Islet of Langerhans (tissue), 1 donor: ENCODE measurements around the gene NFYB.
"Not testable (repeated sequence)": the region's sequence is repeated elsewhere in the genome, so short reads cannot be mapped to it uniquely, and the experiment has no call there.

Source experiments
- FAIRE-seq: peaks from one replicate; lab custom pipeline; 2011; peaks lifted over from hg19 to GRCh38; lab: Jason Lieb, UNC

NFYB gene

GRCh38 chr12:104137902-104138796, at the start of gene NFYB:
TSS of gene NFYB (minus strand) at chr12:104138210. CDS start at chr12:104135453, 2,757 bp downstream.
- FAIRE-seq = no peak

DNA sequence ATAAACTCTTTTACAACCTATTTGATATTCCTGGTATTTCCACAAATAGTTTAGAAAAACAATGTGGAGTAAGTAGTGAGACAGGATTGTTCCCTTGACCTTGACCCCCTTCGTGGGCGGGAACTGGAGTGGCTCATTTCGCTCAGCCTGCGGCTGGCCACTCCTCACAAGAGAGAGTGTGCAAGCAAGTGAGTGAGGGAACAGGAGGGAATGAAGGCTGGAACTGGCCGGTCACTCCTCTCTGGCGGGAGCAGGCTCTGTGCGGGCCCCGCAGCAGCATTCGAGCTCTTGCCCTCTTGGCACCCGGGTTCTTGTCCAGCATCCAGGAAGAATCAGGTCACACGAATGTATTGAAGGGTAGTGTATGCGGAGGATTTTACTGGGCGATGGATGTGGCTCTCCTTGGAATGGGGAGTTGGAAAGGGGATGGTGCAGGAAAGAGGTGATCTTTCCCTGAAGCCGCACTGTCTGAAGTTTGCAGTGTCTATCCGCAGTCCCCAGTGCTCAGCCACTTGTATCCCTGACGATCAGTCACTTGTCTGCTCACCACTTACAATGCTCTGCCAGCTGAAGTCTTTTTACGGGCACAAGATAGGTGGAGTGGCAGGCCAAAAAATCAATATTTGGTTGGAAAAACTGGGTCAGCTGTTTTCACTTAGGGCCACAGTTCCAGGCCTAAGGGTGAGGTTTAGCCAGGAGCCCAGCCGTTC, 49.6 kb upstream of the NFYB start:
- no peak for FAIRE-seq

DNA sequence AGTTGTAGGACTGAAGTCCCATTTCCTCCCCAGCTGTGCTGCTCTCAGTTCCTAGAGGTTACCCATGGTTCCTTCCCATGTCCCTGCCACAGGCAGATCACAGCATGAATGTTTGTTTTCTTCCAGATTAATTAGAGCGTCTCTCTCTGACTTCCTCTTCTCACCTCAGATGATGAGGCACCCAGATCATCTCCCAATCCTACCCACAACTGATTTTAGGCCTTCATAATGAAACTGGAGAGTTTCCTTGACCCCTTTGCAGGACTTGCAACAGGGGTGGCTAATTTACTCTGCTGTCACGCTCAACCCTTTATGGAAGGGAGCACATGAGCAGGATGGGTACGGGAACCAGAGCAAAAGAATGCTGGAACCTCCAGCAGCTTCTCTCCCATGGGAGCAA, 45.4 kb upstream of the NFYB start:
- no peak for FAIRE-seq

DNA sequence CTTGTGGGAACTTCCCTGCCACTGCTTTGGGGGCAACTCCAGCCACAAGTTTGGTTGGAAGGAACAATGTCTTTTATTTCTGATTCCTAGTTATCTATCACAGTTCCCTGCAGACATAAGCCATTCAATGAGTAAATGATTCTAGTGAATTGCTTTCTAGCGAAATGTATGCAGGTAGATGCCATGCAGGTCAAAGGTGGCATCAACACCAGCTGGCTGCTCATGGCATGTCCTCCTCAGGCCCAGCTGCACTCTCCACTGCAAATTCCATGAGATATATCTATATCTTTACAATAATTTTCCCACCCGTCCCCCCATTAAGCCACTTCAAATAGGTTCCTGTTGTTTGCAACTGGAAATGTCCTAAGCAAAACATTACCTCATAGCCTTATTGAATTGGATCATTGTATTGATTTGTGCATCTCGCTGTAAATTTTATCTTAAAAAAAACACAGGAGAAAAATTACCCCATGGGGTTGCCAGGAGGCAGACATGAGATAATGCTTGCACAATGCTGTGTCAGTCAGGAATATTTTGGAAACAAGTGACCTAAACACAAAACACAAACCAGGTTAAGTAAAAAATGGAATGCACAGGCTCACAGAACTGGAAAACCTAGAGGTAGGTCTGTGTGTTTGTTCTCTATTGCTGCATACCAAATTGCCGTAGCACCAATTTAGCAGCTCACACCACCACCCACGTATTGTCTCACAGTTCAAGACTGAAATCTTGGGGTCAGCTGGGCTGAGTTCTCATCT, 44.8 kb upstream of the NFYB start:
- FAIRE-seq = no peak

- no peak for FAIRE-seq
Observed at GRCh38 chr12:104182144-104182543, 44.1 kb upstream of the NFYB start.

DNA sequence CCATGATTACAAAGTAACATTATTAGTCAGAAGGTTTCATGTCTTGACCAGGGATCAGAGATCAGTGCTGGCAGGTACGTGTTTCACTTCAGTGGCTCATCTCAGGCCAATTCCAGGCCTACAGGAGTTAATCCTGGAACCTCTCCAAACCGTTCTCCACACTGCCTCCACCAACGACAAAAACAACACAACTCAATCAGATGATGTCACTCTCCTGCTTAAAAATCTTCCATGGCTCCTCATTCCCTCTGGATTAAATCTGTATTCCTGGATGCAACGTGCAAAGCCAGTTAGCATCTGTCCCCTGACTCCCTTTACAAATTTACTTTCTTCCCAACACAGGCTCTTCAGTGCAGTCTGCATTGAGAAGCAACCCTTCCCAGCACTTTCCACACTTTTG, 43.3 kb upstream of the NFYB start:
- no peak for FAIRE-seq

DNA sequence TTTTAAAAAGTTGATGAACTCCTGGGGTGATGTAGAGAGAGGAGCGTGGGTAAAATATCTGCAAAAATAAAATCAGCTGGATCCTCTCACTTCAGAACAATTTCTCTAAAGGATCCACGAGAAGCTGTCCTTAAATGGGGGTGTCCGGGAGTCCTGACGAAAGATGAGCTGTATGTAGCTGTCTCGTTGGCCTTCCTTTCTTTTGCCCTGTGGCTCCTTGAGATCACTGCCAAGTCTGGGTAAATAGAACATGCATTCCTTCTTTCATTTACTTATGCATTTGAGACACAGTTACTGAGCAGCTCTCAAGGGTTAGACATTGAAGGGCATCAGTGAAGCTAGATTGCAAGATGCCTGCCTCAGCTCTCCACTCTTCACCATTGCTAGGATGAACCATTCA, 42.4 kb upstream of the NFYB start:
- no peak for FAIRE-seq

DNA sequence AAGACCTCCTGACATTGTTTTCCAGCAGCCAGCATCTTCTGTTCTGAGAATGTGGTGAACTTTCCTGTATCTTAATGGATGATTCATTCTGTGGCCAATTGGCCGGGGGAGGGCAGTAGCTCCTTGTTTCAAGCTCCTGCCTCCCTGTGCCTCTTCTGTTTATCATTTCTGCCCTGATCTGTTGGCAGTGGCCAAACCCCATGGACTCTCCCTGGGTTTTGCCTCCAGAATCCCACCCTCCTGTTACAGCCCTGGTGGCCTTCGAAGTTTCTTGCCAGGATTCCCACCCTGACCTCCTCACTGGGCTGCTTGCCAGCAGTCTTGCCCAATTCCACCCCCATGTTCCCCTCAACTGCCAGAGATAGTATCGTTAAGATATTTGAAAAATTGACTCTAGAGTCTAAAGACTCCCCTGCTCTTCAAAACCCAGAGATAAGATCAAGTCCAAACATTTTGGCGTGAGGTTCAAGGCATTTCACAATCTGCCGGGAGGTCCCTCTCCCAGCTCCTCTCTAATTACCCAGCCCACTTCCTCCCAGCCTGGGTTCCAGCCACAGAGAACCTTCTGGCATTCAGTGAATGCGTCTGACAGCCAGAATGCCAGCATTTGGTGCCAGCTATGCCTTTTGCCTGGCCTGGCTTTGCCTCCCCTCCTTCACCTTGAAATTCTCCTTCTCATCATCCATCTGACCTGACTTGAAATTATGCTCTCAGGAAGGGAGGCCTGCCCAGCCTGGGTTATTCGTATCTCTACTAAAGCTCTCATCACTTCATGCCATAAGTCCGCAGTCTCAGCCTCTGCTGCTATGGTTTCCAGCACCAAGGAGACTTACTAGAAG, 39.9 kb upstream of the NFYB start:
- FAIRE-seq = no peak

- no peak for FAIRE-seq
Observed at GRCh38 chr12:104177336-104177662, 39.3 kb upstream of the NFYB start.

DNA sequence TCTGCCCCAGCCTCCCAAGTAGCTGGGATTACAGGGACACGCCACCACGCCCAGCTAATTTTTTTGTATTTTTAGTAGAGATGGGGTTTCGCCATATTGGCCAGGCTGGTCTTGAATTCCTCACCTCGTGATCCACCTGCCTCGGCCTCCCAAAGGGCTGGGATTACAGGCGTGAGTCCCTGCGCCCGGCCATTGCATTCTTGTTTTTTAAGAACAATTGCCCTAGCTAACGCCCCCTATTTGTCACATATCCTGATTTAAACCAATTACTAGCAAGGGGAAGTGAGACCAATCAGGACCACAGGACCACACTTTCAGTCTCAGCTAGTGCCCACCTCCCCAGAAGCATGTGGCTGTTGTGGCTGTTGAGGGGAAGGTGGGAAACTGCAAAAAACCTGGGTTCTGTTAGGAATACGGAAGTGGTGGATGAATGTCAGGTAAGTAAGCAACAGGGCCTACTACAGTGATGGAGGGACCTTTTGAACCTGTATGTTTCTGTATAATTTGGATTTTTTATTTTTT, 37.8 kb upstream of the NFYB start:
- FAIRE-seq = no peak

DNA sequence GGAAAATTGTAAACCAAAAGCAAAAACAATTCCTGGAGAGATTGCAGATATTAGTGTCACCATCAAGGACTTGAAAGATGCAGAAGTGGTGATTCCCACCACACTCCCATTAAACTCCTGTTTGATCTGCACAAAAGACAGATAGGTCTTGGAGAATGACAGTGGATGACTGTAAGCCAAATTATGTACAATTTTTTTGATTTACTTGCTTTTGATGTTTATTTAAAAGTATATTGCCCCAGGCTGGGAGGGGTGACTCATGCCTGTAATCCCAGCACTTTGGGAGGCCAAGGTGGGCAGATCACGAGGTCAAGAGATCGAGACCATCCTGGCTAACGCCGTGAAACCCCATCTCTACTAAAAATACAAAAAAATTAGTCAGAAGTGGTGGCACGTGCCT, 35.8 kb upstream of the NFYB start:
- FAIRE-seq = not testable (repeated sequence)

- FAIRE-seq = no peak
Observed at GRCh38 chr12:104172570-104172947, 34.5 kb upstream of the NFYB start.

DNA sequence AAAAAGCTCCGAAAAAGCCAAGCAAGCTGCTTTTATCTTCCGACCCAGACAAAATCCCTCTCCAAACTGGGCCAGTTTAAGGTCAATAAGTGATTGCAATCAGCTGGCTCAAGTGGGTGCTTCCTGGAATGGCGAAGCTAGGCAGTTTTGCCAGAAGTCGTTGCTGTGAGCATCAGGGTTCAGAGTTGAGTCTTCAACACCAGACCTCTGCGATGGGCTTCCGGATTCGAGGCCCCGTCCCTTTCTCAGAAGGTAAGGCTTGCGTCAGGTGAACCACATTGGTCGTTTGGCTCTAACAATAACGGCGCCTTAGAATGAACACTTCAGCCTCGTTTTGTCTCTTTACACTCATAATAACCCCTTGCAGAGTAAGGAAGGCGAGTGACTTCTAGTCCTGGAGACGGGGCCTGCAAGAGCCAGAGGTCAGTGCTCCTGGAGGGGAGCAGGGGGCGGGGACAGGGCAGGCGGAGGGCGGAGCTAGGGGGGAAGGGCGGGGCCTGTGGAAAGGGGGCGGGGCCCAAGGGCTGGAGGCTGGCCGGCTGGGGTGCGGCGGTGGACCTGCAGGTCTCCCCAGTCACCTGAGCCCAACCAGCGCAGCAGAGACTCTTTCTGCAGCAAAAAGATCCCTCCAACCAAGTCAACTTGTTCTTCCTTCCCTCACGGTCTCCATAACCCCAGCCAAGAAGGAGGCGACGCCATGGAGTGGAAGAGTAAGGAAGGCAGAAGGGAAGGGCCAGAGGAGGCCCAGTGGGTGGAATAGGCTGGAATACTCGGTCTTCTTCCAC, 34.0 kb upstream of the NFYB start:
- no peak for FAIRE-seq

- no peak for FAIRE-seq
Observed at GRCh38 chr12:104168596-104168995, 30.6 kb upstream of the NFYB start.

GRCh38 chr12:104167519-104168458, 29.8 kb upstream of the NFYB start:
- no peak for FAIRE-seq

- FAIRE-seq = no peak
Observed at GRCh38 chr12:104166465-104166864, 28.5 kb upstream of the NFYB start.

DNA sequence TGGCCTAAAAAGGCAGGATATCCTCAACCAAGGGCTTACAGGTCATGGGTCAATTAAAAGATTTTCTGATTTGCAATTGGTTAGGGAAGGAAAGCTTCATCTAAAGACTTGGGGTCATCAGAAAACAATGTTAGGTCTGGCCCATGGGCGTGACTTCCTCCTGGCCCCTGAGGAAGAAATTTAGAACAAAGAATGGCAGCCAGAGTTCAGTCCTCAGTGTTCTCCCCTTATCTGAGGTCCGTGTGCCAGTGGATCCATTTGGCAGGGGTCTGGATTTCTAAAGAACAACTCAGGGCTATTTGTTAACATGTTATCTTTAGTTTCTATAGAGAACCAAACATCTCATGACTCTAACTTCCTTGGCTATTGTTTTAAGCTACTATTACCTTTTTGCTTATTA, 27.8 kb upstream of the NFYB start:
- FAIRE-seq = no peak

GRCh38 chr12:104164634-104165033, 26.6 kb upstream of the NFYB start:
- FAIRE-seq = no peak

- FAIRE-seq = no peak
Observed at GRCh38 chr12:104163631-104164030, 25.6 kb upstream of the NFYB start.

DNA sequence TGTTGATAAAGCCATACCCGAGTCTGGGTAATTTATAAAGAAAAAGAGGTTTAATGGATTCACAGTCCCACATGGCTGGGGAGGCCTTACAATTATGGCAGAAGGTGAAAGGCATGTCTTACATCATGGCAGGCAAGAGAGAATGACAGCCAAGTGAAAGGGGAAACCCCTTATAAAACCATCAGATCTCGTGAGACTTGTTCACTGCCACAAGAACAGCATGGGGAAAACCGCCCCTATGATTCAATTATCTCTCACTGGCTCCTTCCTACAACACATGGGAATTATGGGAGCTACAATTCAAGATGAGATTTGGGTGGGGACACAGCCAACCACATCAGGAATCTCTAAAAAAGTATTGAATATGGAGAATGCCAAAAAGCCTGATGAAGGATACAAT, 25.0 kb upstream of the NFYB start:
- FAIRE-seq = not testable (repeated sequence)
